Naive thymus-derived CD8-positive, alpha-beta T cell (primary cell): Measurements from ENCODE around the gene SPO11. TPM values are rescaled to one million over a fixed set of nuclear protein-coding genes. Genes with fewer than 3 reads are reported as not detected.
A peak's percentile ranks its signal among the peaks of the same experiment; 100 is the strongest.
"Not testable (repeated sequence)": the region's sequence is repeated elsewhere in the genome, so short reads cannot be mapped to it uniquely, and the experiment has no call there.

Experiments
- ATAC-seq, 2 donors: fragments of 150-1000 bp; cut with Tn5 transposase in 1 of 2; sonication (Bioruptor Pico), chemical (Tn5 transposase) in 1 of 2; 1 replicate in 1 of 2; 2 replicates in 1 of 2; pipeline ENCODE4 v1.10.0; 2021; ENCODE audit warnings: mild to moderate bottlenecking in 2 of 2, moderate library complexity in 2 of 2
- POLR2A ChIA-PET: fragments of 350-600 bp; sonication (Branson Sonifier 250); formaldehyde crosslinking; loops from one replicate; lab custom pipeline; 2021; ENCODE audit warnings: antibody characterized with exemption; lab: Charles Lee
- DNase-seq, 10 donors: peaks; one replicate each; pipeline versions ENCODE4 v3.0.0 to v3.0.0-alpha.2; 2020 to 2022
- H3K27ac Mint-ChIP-seq, 10 donors: one replicate each; pipeline ENCODE4 v1.8.0; 2020 to 2022; ENCODE audit warnings: mild to moderate bottlenecking in 10 of 10, mixed read lengths in 10 of 10, moderate library complexity in 4 of 10, inconsistent platforms in 1 of 10
- H3K27me3 Mint-ChIP-seq, 5 donors: one replicate each; pipeline ENCODE4 v1.8.0; 2021 to 2022; ENCODE audit warnings: mixed read lengths in 5 of 5
- H3K36me3 Mint-ChIP-seq, 3 donors: one replicate each; pipeline ENCODE4 v1.8.0; 2020 to 2022; ENCODE audit warnings: mixed read lengths in 3 of 3, mild to moderate bottlenecking in 2 of 3, inconsistent platforms in 1 of 3
- H3K4me1 Mint-ChIP-seq, 4 donors: one replicate each; pipeline ENCODE4 v1.8.0; 2021 to 2022; ENCODE audit warnings: mixed read lengths in 4 of 4
- H3K4me3 Mint-ChIP-seq, 10 donors: one replicate each; pipeline ENCODE4 v1.8.0; 2020 to 2022; ENCODE audit warnings: mild to moderate bottlenecking in 10 of 10, mixed read lengths in 10 of 10, moderate library complexity in 6 of 10, inconsistent platforms in 1 of 10
- H3K9me3 Mint-ChIP-seq, 9 donors: one replicate each; pipeline ENCODE4 v1.8.0; 2020 to 2022; ENCODE audit warnings: mixed read lengths in 9 of 9, mild to moderate bottlenecking in 3 of 9, inconsistent platforms in 1 of 9, moderate library complexity in 1 of 9
- polyA plus RNA-seq, 3 donors: library from polyadenylated mRNA; unstranded; fragments of 300-500 nt; fragmentation: Illumina TruSeq; gene quantifications; one replicate each; pipeline ENCODE4 v1.2.3, GENCODE V29; 2021
- total RNA-seq, 8 experiments: library from RNA in 2 of 8; stranded (reverse) in 2 of 8; gene quantifications; one replicate each; pipeline ENCODE4 v1.2.3 and lab custom pipeline; 2021 to 2026

Gene SPO11
- total and polyA plus RNA-seq, 5 experiments from 2014 or later: not detected

GRCh38 chr20:57350081-57350710, 20.6 kb downstream of the SPO11 start:
- peak overlapping the region; percentile 45 to 85 (median 66) for H3K4me3 Mint-ChIP-seq
- no peak for DNase-seq
- no peak for ATAC-seq
- peaks cover 0 to 4% (median 0%) of the 10 kb centered on the region in 5 donors for H3K27me3 Mint-ChIP-seq
- H3K4me1 Mint-ChIP-seq: peaks cover 10 to 28% (median 26%) of the 10 kb centered on the region in 4 donors
- peaks cover 0 to 25% (median 0%) of the 10 kb centered on the region in 3 donors for H3K36me3 Mint-ChIP-seq
- POLR2A ChIA-PET: interaction anchor here (1.5 to 1.6 kb wide), 2 partner anchors 40 to 42 kb away, joined by 4 to 6 read pairs; no protein-coding TSS in a partner anchor
- H3K27ac Mint-ChIP-seq: peak overlapping the region; percentile 7 to 92 (median 80)
- no peaks in the 10 kb centered on the region for H3K9me3 Mint-ChIP-seq

DNA sequence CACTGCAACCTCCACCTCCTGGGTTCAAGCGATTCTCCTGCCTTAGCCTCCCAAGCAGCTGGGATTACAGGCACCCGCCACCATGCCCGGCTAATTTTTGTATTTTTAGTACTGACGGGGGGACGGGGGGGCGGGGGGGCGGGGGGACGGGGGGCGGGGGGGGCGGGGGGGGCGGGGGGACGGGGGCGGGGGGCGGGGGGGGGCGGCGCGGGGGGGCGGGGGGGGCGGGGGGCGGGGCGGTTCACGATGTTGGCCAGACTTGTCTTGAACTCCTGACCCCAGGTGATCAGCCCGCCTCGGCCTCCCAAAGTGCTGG, 21.1 kb downstream of the SPO11 start:
- peak in 1 of 10 donors; percentile 3 for DNase-seq
- peak overlapping the region; percentile 84 to 94 (median 89) for H3K4me3 Mint-ChIP-seq
- not testable (repeated sequence) for H3K9me3 Mint-ChIP-seq, H3K27me3 Mint-ChIP-seq, ATAC-seq
- POLR2A ChIA-PET: interaction anchor here (1.5 kb wide), 1 partner anchor 40 kb away, joined by 4 read pairs; no protein-coding TSS in a partner anchor
- peak overlapping the region; percentile 82 to 95 (median 92) for H3K27ac Mint-ChIP-seq
- peaks cover 10 to 28% (median 26%) of the 10 kb centered on the region in 4 donors for H3K4me1 Mint-ChIP-seq
- H3K36me3 Mint-ChIP-seq: peaks cover 0 to 25% (median 0%) of the 10 kb centered on the region in 3 donors

GRCh38 chr20:57351042-57351783, 21.6 kb downstream of the SPO11 start, which contains the start of gene RAE1:
RAE1 (plus strand) TSS chr20:57351255; CDS start chr20:57354039, 2,784 bp downstream.
- ATAC-seq (peak; percentile 84 to 88), DNase-seq (peak; percentile 84 to 95 (median 90))
- Mint-ChIP-seq H3K27me3 (peaks cover 0 to 4% (median 0%) of the 10 kb centered on the region in 5 donors), H3K36me3 (peaks cover 0 to 25% (median 0%) of the 10 kb centered on the region in 3 donors), H3K4me1 (peaks cover 10 to 28% (median 26%) of the 10 kb centered on the region in 4 donors), H3K9me3 (no peaks in the 10 kb centered on the region), H3K27ac (peak within 1 kb of the TSS; percentile 82 to 95 (median 92)), H3K4me3 (peak within 1 kb of the TSS; percentile 84 to 94 (median 89))
- POLR2A ChIA-PET: interaction anchor here (1.2 to 1.5 kb wide), 2 partner anchors 39 to 47 kb away, joined by 4 to 5 read pairs; no protein-coding TSS in a partner anchor

- no peak for DNase-seq
- no peaks in the 10 kb centered on the region for H3K9me3 Mint-ChIP-seq
- H3K27me3 Mint-ChIP-seq: peaks cover 0 to 4% (median 0%) of the 10 kb centered on the region in 5 donors
- H3K4me1 Mint-ChIP-seq: peaks cover 10 to 28% (median 26%) of the 10 kb centered on the region in 4 donors
- peak overlapping the region in 6 of 10 donors; percentile 42 to 94 (median 66) for H3K27ac Mint-ChIP-seq
- H3K4me3 Mint-ChIP-seq: peak overlapping the region; percentile 84 to 94 (median 89)
- H3K36me3 Mint-ChIP-seq: peaks cover 0 to 25% (median 4%) of the 10 kb centered on the region in 3 donors
- no peak for ATAC-seq
- POLR2A ChIA-PET: no interaction called here
Measured at GRCh38 chr20:57352305-57352704, 22.7 kb downstream of the SPO11 start.

- no peak for ATAC-seq
- peaks cover 0 to 25% (median 4%) of the 10 kb centered on the region in 3 donors for H3K36me3 Mint-ChIP-seq
- H3K9me3 Mint-ChIP-seq: no peaks in the 10 kb centered on the region
- H3K27me3 Mint-ChIP-seq: no peaks in the 10 kb centered on the region
- peak overlapping the region in 4 of 10 donors; percentile 31 to 73 (median 46) for H3K27ac Mint-ChIP-seq
- H3K4me1 Mint-ChIP-seq: peaks cover 10 to 28% (median 26%) of the 10 kb centered on the region in 4 donors
- H3K4me3 Mint-ChIP-seq: peak overlapping the region; percentile 12 to 88 (median 60)
- POLR2A ChIA-PET: no interaction called here
- no peak for DNase-seq
Measured at GRCh38 chr20:57353351-57353750, 23.7 kb downstream of the SPO11 start.

- Mint-ChIP-seq H3K27me3 (no peaks in the 10 kb centered on the region), H3K9me3 (no peaks in the 10 kb centered on the region), H3K36me3 (peaks cover 0 to 40% (median 10%) of the 10 kb centered on the region in 3 donors), H3K4me3 (no peak overlapping the region), H3K4me1 (peaks cover 0 to 14% (median 7%) of the 10 kb centered on the region in 4 donors), H3K27ac (no peak overlapping the region)
- ATAC-seq (no peak), DNase-seq (no peak)
- POLR2A ChIA-PET: no interaction called here
Measured at GRCh38 chr20:57361517-57361916, 31.9 kb downstream of the SPO11 start.

GRCh38 chr20:57364451-57364850, 34.8 kb downstream of the SPO11 start:
- H3K27ac Mint-ChIP-seq: peak overlapping the region in 1 of 10 donors; percentile 14
- H3K27me3 Mint-ChIP-seq: no peaks in the 10 kb centered on the region
- H3K4me1 Mint-ChIP-seq: peaks cover 0 to 14% (median 7%) of the 10 kb centered on the region in 4 donors
- H3K9me3 Mint-ChIP-seq: no peaks in the 10 kb centered on the region
- DNase-seq (no peak), ATAC-seq (no peak)
- no peak overlapping the region for H3K4me3 Mint-ChIP-seq
- POLR2A ChIA-PET: no interaction called here
- peaks cover 0 to 70% (median 15%) of the 10 kb centered on the region in 3 donors for H3K36me3 Mint-ChIP-seq

GRCh38 chr20:57369596-57369995, 40.0 kb downstream of the SPO11 start:
- H3K27ac Mint-ChIP-seq: peak overlapping the region in 3 of 10 donors; percentile 23 to 75 (median 49)
- POLR2A ChIA-PET: no interaction called here
- no peak for ATAC-seq

DNA sequence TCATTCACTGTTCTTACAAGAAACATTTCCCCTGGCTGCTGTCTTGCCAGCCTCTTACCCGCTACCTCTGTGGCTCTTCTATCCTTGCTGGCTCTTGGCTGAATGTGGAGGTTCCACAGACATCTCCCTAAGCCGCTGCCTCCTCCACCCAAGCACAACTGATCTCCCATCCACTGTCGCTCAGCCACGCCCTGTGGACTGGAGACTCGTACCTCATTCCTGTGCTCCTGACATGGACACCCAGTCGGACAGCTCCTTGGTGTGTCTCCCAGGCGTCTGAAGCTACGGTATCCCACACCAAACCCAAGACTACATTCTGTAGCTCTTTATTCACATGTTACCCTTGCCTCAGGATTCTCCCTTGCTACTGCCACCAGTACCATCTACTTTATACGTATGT, 40.7 kb downstream of the SPO11 start:
- H3K27ac Mint-ChIP-seq: peak overlapping the region in 4 of 10 donors; percentile 7 to 76 (median 68)
- DNase-seq (no peak), ATAC-seq (no peak)
- POLR2A ChIA-PET: interaction anchor here (0.8 kb wide), 1 partner anchor 11 kb away, joined by 3 read pairs; no protein-coding TSS in a partner anchor
- H3K4me1 Mint-ChIP-seq: peaks cover 14 to 25% (median 21%) of the 10 kb centered on the region in 4 donors
- H3K27me3 Mint-ChIP-seq: no peaks in the 10 kb centered on the region
- no peaks in the 10 kb centered on the region for H3K9me3 Mint-ChIP-seq
- no peak overlapping the region for H3K4me3 Mint-ChIP-seq
- H3K36me3 Mint-ChIP-seq: peaks cover 6 to 97% (median 39%) of the 10 kb centered on the region in 3 donors

More at GRCh38 chr20:57369596-57369995, 40.0 kb downstream of the SPO11 start:
- peaks cover 9 to 18% (median 14%) of the 10 kb centered on the region in 4 donors for H3K4me1 Mint-ChIP-seq
- H3K9me3 Mint-ChIP-seq: no peaks in the 10 kb centered on the region
- DNase-seq: no peak
- H3K36me3 Mint-ChIP-seq: peaks cover 6 to 97% (median 35%) of the 10 kb centered on the region in 3 donors
- H3K4me3 Mint-ChIP-seq: no peak overlapping the region
- H3K27me3 Mint-ChIP-seq: no peaks in the 10 kb centered on the region

DNA sequence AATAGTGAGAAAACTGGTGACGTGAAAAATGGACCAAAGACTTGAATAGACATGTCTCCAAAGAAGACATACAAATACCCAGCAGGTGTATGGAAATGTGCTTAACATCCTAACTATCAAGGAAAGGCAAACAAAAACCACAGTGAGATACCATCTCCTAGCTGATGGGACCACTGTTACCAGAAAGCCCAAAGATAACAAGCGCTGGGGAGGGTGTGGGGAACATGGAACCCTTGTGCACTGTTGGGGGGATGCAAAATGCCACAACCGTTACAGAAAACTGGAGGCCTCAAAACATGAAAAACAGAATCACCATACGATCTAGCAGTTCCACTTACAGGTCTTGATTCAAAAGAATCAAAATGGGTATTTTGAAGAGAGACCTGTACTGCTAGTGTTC, 41.8 kb downstream of the SPO11 start:
- no peak for DNase-seq
- Mint-ChIP-seq H3K4me1 (peaks cover 22 to 35% (median 29%) of the 10 kb centered on the region in 4 donors), H3K27ac (peak overlapping the region in 1 of 10 donors; percentile 11), H3K4me3 (no peak overlapping the region), H3K27me3 (no peaks in the 10 kb centered on the region), H3K9me3 (no peaks in the 10 kb centered on the region), H3K36me3 (peaks cover 6 to 98% (median 44%) of the 10 kb centered on the region in 3 donors)
- ATAC-seq: no peak
- POLR2A ChIA-PET: interaction anchor here (0.6 kb wide), 1 partner anchor 16 kb away, joined by 6 read pairs; no protein-coding TSS in a partner anchor

GRCh38 chr20:57372157-57372556, 42.6 kb downstream of the SPO11 start:
- no peak for DNase-seq
- no peaks in the 10 kb centered on the region for H3K27me3 Mint-ChIP-seq
- H3K27ac Mint-ChIP-seq: peak overlapping the region in 1 of 10 donors; percentile 41
- peaks cover 22 to 36% (median 29%) of the 10 kb centered on the region in 4 donors for H3K4me1 Mint-ChIP-seq
- no peak for ATAC-seq
- no peak overlapping the region for H3K4me3 Mint-ChIP-seq
- peaks cover 6 to 98% (median 43%) of the 10 kb centered on the region in 3 donors for H3K36me3 Mint-ChIP-seq
- POLR2A ChIA-PET: no interaction called here
- H3K9me3 Mint-ChIP-seq: no peaks in the 10 kb centered on the region
